HG02981 (cell line): ENCODE data around the gene RGL1.
A peak's percentile ranks its signal among the peaks of the same experiment; 100 is the strongest.

Source experiments
- ATAC-seq: cut with Tn5 transposase; IDR thresholded peaks from one replicate; pipeline ENCODE4 v1.9.1; 2021; ENCODE audit warnings: mild to moderate bottlenecking, moderate library complexity; ENCODE audit not compliant: unreplicated experiment

RGL1 gene

GRCh38 chr1:183817576-183818288 is 12.8 kb downstream of the RGL1 start:
- no peak for ATAC-seq

GRCh38 chr1:183819059-183819458 is 14.1 kb downstream of the RGL1 start:
- ATAC-seq = no peak

- ATAC-seq = no peak
These were observed 16.5 kb downstream of the RGL1 start for GRCh38 chr1:183821309-183821888.

GRCh38 chr1:183821889-183822611 is 17.1 kb downstream of the RGL1 start:
- no peak for ATAC-seq

DNA sequence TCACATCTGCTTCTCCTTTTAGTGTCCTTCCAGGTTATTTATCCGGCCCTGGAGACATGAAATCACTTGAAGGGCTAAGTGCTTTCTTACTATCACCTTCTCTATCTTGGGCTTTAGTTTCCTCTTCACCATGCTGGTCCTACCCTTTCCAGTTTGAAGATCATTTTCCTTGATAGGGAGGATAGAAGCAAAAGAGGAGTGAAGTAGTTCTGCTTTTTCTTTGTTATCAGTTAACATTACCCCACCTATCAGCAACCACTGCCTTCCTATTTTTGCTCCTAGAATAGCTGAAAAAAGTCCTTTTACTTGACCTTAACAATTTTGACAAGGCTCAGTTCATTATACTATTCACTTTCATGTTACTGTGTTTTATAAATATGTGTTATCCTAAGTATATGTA is 19.4 kb downstream of the RGL1 start:
- no peak for ATAC-seq

DNA sequence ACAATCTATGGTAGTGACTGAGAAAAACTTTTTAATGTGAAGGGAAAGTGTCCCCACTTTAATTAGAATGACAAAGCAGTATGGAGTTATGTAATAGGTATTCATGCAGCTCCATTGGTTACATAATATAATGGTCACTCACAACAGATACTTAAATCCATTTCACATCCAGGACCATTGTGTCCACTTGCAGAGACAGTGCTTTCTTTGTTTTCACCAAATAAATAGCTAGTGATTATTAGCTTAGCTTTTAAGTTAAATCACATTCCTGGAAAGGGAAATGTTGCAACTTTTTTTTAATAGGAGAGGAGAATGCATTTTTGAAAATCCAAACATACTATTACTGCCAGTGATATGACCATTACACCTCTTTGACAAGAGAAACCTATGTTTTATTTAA is 22.9 kb downstream of the RGL1 start:
- ATAC-seq = no peak

DNA sequence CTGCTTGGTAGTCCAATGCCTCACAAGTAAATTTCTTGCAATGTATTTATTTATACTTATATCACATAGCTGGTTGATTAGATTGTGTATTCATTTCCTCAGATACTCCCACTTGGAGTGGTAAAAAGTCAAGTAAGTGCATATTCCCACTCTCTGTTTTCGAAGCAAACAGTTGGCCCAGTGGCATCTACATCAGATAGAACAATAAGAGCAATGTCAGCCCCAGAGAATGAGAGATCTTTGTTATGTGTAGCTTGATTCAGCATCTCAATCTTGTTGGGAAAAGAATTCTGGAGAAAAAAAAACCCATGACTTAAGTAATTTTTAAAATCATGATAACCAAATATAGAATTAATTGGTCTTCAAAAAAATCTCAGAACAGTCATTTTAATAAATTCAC is 25.5 kb downstream of the RGL1 start:
- no peak for ATAC-seq

- ATAC-seq = no peak
These were observed 26.4 kb downstream of the RGL1 start for GRCh38 chr1:183831311-183831710.

GRCh38 chr1:183832459-183832858 is 27.5 kb downstream of the RGL1 start:
- no peak for ATAC-seq

DNA sequence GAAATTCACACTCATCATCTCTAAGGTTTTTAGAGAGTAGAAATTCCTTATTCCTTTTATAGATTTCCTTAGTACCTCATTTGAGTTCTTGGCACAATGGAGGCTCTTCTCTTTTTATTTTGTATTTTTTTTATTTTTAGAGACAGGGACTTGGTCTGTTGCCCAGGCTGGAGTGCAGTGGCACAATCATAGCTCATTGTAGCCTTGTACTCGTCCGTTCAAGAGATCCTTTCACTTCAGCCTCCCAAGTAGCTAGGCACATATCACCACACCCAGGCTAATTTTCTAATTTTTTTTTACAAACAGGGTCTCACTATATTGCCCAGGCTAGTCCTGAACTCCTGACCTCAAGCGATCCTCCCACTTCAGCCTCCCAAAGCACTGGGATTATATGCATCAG is 29.6 kb downstream of the RGL1 start:
- no peak for ATAC-seq

GRCh38 chr1:183836598-183836997 is 31.7 kb downstream of the RGL1 start:
- no peak for ATAC-seq

GRCh38 chr1:183837062-183837461 is 32.1 kb downstream of the RGL1 start:
- ATAC-seq = no peak

DNA sequence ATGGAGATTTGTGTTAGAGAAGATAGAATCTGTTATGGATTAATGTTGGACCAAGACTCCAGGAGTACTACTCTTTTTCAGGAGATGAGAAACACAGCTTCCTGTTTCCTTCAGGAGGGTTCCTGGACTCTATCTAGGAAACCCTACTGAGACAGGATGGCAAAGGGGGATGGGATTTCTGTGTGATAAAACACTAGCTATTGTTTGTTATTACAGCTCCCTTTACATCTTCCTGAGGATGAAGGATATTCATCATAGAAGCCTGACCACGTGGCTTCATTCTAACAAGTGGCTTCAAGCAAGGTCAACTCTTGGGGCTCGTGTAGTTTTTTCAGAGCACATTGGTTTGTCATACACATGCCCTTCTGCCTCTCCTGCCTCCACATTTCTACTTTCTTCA is 33.3 kb downstream of the RGL1 start:
- no peak for ATAC-seq

GRCh38 chr1:183840140-183840539 is 35.2 kb downstream of the RGL1 start:
- no peak for ATAC-seq

GRCh38 chr1:183841550-183841949 is 36.6 kb downstream of the RGL1 start:
- ATAC-seq = peak; percentile 41

- peak; percentile 84 for ATAC-seq
These were observed 37.3 kb downstream of the RGL1 start for GRCh38 chr1:183841950-183842794.

GRCh38 chr1:183842795-183843144 is 37.9 kb downstream of the RGL1 start:
- peak; percentile 37 for ATAC-seq

DNA sequence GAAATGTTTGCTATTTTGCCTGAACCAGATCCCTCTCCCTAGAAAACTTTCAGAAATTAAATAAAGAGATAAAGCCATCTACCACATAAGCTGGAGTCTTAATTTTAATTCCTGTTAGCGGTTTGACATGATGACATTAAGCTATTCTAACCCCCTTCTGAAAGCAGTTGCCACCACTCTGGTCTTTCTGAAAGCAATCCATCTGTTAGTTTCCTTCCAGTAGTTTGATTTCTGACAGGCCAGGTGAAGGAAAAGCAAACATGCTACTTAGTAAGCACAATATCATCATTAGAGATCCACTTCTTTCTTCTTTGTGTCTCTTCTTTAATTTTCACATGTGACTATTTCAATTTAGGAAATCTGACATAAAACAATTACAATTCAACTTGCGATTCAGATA is 39.9 kb downstream of the RGL1 start:
- ATAC-seq = no peak

DNA sequence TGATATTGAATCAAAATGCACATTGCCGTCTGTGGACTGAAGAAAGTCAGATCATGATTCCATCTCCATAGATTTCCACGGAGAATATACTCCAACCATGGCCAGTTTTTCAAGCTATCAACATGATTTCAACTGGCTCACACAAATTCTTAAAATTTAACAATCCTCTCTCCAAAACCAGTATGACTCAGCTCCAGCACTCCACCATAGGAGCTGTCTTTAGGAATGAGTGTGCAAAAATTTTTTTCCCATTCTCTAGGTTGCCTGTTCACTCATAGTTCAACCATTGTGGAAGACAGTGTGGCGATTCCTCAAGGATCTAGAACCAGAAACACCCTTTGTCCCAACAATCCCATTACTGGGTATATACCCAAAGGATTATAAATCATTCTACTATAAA is 40.8 kb downstream of the RGL1 start:
- no peak for ATAC-seq

DNA sequence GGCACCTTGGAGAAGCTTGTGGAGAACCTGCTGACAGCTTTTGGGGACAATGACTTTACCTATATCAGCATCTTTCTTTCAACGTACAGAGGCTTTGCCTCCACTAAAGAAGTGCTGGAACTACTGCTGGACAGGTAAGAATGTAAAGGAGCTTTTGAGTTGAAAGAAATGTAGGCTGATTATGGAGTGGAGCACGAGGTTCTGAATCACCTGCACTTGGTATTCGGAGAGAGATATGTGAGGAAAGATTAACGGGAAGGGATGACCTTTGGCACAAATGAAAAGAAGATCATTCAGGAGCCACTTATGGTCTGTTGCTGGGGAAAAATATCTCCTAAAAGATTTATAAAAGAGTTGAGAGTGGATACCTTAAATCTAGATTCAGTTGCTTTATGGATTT is 42.7 kb downstream of the RGL1 start:
- no peak for ATAC-seq

DNA sequence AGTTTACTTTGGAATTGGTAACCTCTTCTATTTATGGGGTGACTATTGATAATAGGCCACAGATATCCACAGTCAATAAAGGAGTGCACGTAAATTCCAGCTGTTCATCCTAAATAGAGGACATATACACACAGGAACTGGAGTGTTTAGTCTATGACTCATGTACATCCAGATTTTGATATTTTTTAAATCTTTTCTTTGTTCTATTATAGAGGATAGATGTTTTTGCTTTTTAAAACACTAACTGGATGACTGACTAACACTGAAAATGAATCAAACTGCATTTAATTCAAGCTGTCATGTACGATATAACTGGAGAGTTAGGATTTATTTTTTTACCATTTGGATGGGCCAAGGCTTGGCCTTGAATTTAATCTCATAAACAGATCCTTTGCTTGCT is 45.9 kb downstream of the RGL1 start:
- ATAC-seq = no peak
